GM12878 (cell line): ENCODE measurements around the gene ITGAL. TPM values are rescaled to one million over a fixed set of nuclear protein-coding genes. Genes with fewer than 3 reads are reported as not detected.

ENCODE experiments used
- ATAC-seq: fragments of 200-7000 bp; cut with Tn5 transposase; 3 replicates; pipeline ENCODE4 v1.9.1; 2020; ENCODE audit warnings: mild to moderate bottlenecking, moderate library complexity
- BruUV-seq: library from RNA; stranded (reverse); fragments of 400-500 nt; replicated peaks from 2 replicates; lab custom pipeline; 2021; lab: Mats Ljungman, UMichigan
- CTCF ChIA-PET: fragments of 300-600 bp; sonication (Branson Sonifier 250); formaldehyde crosslinking; extraction: SDS; loops from one replicate; lab custom pipeline; 2021; ENCODE audit warnings: inconsistent platforms; lab: Yijun Ruan, JAX
- POLR2A ChIA-PET: fragments of 350-600 bp; formaldehyde crosslinking; extraction: SDS; loops from one replicate; lab custom pipeline; 2021; ENCODE audit warnings: inconsistent platforms; lab: Charles Lee
- RAD21 ChIA-PET: fragments of 300-600 bp; sonication (Branson Sonifier 250); formaldehyde crosslinking; loops from one replicate; lab custom pipeline; 2023; ENCODE audit warnings: antibody characterized with exemption; ENCODE audit not compliant: unreplicated experiment; lab: Charles Lee
- SMC1A ChIA-PET: fragments of 300-600 bp; sonication (Branson Sonifier 250); formaldehyde crosslinking; loops from one replicate; lab custom pipeline; 2023; ENCODE audit not compliant: unreplicated experiment, uncharacterized antibody; lab: Charles Lee
- DNase-seq: peaks from one replicate; pipeline ENCODE4 v3.0.0-alpha.2; 2011; ENCODE audit warnings: low read depth, low spot score
- FAIRE-seq: peaks from 3 replicates; lab custom pipeline; 2011; peaks lifted over from hg19 to GRCh38; lab: Jason Lieb, UNC
- H2AFZ ChIP-seq: 2 replicates; pipeline ENCODE4 v1.6.0; 2011; ENCODE audit warnings: low read depth, low read length, control low read depth; ENCODE audit not compliant: control insufficient read depth
- H3K27ac ChIP-seq: 2 replicates; pipeline ENCODE4 v1.5.1; 2011; ENCODE audit warnings: control low read depth; ENCODE audit not compliant: control insufficient read depth, insufficient read depth
- H3K27me3 ChIP-seq, 2 experiments: replicated peaks in 1 of 2; 2 replicates each; pipeline versions ENCODE4 v1.6.0 to v1.6.1; 2011; ENCODE audit warnings: low read length in 1 of 2; ENCODE audit not compliant: control insufficient read depth in 2 of 2, insufficient read depth in 2 of 2
- H3K36me3 ChIP-seq, 2 experiments: 2 replicates each; pipeline ENCODE4 v1.5.1; 2011; ENCODE audit warnings: low read length in 1 of 2; ENCODE audit not compliant: control insufficient read depth in 2 of 2, insufficient read depth in 2 of 2
- H3K4me1 ChIP-seq: 2 replicates; pipeline ENCODE4 v1.6.1; 2011; ENCODE audit warnings: mild to moderate bottlenecking, low read length, moderate library complexity, mixed read lengths; ENCODE audit not compliant: control insufficient read depth, insufficient read depth
- H3K4me2 ChIP-seq: 2 replicates; pipeline ENCODE4 v1.6.0; 2011; ENCODE audit warnings: control low read depth; ENCODE audit not compliant: control insufficient read depth, insufficient read depth
- H3K4me3 ChIP-seq: fragments of 200-600 bp; sonication (generic); 2 replicates; pipeline ENCODE4 v1.5.1; 2016
- H3K79me2 ChIP-seq: 2 replicates; pipeline ENCODE4 v1.6.0; 2011; ENCODE audit warnings: low read length; ENCODE audit not compliant: control insufficient read depth, insufficient read depth
- H3K9ac ChIP-seq: 2 replicates; pipeline ENCODE4 v1.8.0; 2011; ENCODE audit warnings: low read length, control low read depth, mixed read lengths; ENCODE audit not compliant: control insufficient read depth, insufficient read depth
- H3K9me3 ChIP-seq: replicated peaks from 3 replicates; pipeline ENCODE4 v1.5.1; 2011; ENCODE audit warnings: mild to moderate bottlenecking, low read length; ENCODE audit not compliant: control insufficient read depth, insufficient read depth
- H4K20me1 ChIP-seq: 2 replicates; pipeline ENCODE4 v1.6.0; 2011; ENCODE audit not compliant: control insufficient read depth, insufficient read depth
- ASH2L ChIP-seq: fragments of 300-600, 200-600 bp; sonication (generic); IDR thresholded peaks from 2 replicates; pipeline ENCODE4 v1.6.1; 2017; ENCODE audit warnings: low read depth, mild to moderate bottlenecking, borderline replicate concordance
- CBX5 ChIP-seq: sonication (generic); IDR thresholded peaks from 2 replicates; pipeline ENCODE4 v1.6.1; 2016; ENCODE audit warnings: low read depth, moderate library complexity, mild to moderate bottlenecking, inconsistent platforms
- CREM ChIP-seq: IDR thresholded peaks from 2 replicates; pipeline ENCODE4 v1.6.1; 2014; ENCODE audit warnings: antibody characterized with exemption, low read depth
- HDAC6 ChIP-seq: fragments of 200-600 bp; sonication (generic); IDR thresholded peaks from one replicate; pipeline ENCODE4 v1.8.0; 2017; ENCODE audit warnings: antibody characterized with exemption; ENCODE audit not compliant: unreplicated experiment
- HDGF ChIP-seq: fragments of 450-650 bp; IDR thresholded peaks from 2 replicates; pipeline ENCODE4 v1.6.1; 2016; ENCODE audit warnings: antibody characterized with exemption
- IRF5 ChIP-seq: fragments of 450-650 bp; IDR thresholded peaks from 2 replicates; pipeline ENCODE4 v1.6.1; 2017; ENCODE audit warnings: borderline replicate concordance
- MTA2 ChIP-seq: fragments of 450-650 bp; IDR thresholded peaks from 2 replicates; pipeline ENCODE4 v1.6.1; 2016; ENCODE audit warnings: low read depth, mild to moderate bottlenecking, moderate library complexity
- MTA3 ChIP-seq: IDR thresholded peaks from 2 replicates; pipeline ENCODE4 v1.6.1; 2012; ENCODE audit warnings: low read length, inconsistent platforms, borderline replicate concordance
- NFXL1 ChIP-seq: fragments of 450-650 bp; IDR thresholded peaks from 2 replicates; pipeline ENCODE4 v1.6.1; 2017; ENCODE audit warnings: antibody characterized with exemption, mild to moderate bottlenecking, borderline replicate concordance
- RFX5 ChIP-seq: IDR thresholded peaks from 2 replicates; pipeline ENCODE4 v1.6.1; 2011; ENCODE audit warnings: low read depth, low read length, improper control_type of control experiment
- WRNIP1 ChIP-seq: IDR thresholded peaks from 2 replicates; pipeline ENCODE4 v1.6.1; 2011; ENCODE audit warnings: low read depth, low read length, improper control_type of control experiment, borderline replicate concordance
- ZBTB40 ChIP-seq: fragments of 450-650 bp; IDR thresholded peaks from 2 replicates; pipeline ENCODE4 v1.6.1; 2016; ENCODE audit warnings: mild to moderate bottlenecking, moderate library complexity, borderline replicate concordance
- ZNF24 ChIP-seq: fragments of 450-650 bp; IDR thresholded peaks from 2 replicates; pipeline ENCODE4 v1.6.1; 2017; ENCODE audit warnings: antibody characterized with exemption, mild to moderate bottlenecking
- WGBS: methylation state at CpG from one replicate; pipeline ENCODE4 v1.1.6; 2016; ENCODE audit warnings: low lambda C conversion rate; ENCODE audit not compliant: insufficient replicate concordance, insufficient coverage; ENCODE audit errors: missing lambda C conversion rate; 5-methylcytosine and 5-hydroxymethylcytosine counted together
- in situ Hi-C: fragments of 300-500 bp; cut with MboI; formaldehyde crosslinking; loops from 9 replicates; pipeline ENCODE4 v1.14.3; 2018; ENCODE audit warnings: mixed read lengths
- intact Hi-C: fragments of 100-400 bp; cut with micrococcal nuclease; formaldehyde crosslinking; loops from one replicate; pipeline ENCODE4 v1.14.2; 2022; ENCODE audit not compliant: unreplicated experiment
- polyA plus RNA-seq, 11 experiments: library from polyadenylated mRNA; depleted of rRNA in 4 of 11; unstranded in 6 of 11; stranded (reverse) in 5 of 11; fragments of >200 nt; fragmentation: Nextera tagmentation in 4 of 11; fragmentation: Illumina TruSeq in 1 of 11; extraction: Ambion mirVana in 4 of 11; extraction: Trizol in 1 of 11; gene quantifications; 1 replicate in 1 of 11; 2 replicates in 10 of 11; pipeline versions ENCODE4 v1.2.1 to v1.2.3, GENCODE V29; 2011 to 2016; ENCODE audit warnings: inconsistent platforms in 2 of 11, missing spikeins in 2 of 11, low read depth in 1 of 11
- total RNA-seq, 4 experiments: library from RNA; depleted of rRNA in 3 of 4; stranded (reverse); fragments of >200 nt in 3 of 4; fragmentation: Illumina TruSeq in 1 of 4; extraction: Trizol in 1 of 4; gene quantifications; 2 replicates each; pipeline versions ENCODE4 v1.2.1 to v1.2.3, GENCODE V29; 2013 to 2021

The ITGAL gene
- total and polyA plus RNA-seq, 10 of the 15 experiments (the other 5 are each of a cell fraction or from before 2014, with no cell fraction given): 10.7 to 170 (median 96.9) TPM

GRCh38 chr16:30493941-30494488, 21.5 kb downstream of the ITGAL start:
- DNase-seq: no peak
- intact Hi-C loops: no loop called here
- CTCF ChIA-PET: interaction anchor here (1.2 kb wide), 1 partner anchor 8 kb away, joined by 5 read pairs; no protein-coding TSS in a partner anchor

GRCh38 chr16:30494709-30495108, 22.2 kb downstream of the ITGAL start:
- FAIRE-seq (no peak), ATAC-seq (no peak), DNase-seq (no peak)
- SMC1A ChIA-PET: interaction anchor here (0.6 to 1.6 kb wide), 2 partner anchors 38 to 65 kb away, joined by 3 to 5 read pairs; partner anchors contain the start of gene DCTPP1
- RAD21 ChIA-PET: no interaction called here
- Histone ChIP-seq H2AFZ (no peak overlapping the region), H3K27ac (no peak overlapping the region), H3K9me3 (no peaks in the 10 kb centered on the region), H4K20me1 (no peaks in the 10 kb centered on the region), H3K4me1 (no peaks in the 10 kb centered on the region), H3K4me3 (no peak overlapping the region), H3K79me2 (no peaks in the 10 kb centered on the region), H3K4me2 (no peak overlapping the region), H3K27me3 (no peaks in the 10 kb centered on the region), H3K36me3 (peaks cover 5 to 29% of the 10 kb centered on the region in 2 experiments), H3K9ac (no peak overlapping the region)
- no TSS peak for BruUV-seq
- POLR2A ChIA-PET: interaction anchor here (1.0 to 1.7 kb wide), 2 partner anchors 12 to 19 kb away, joined by 3 read pairs; no protein-coding TSS in a partner anchor
- WGBS: 93% methylated on average over 12 of the region's 12 CpGs
- in situ Hi-C loops (no loop called here), intact Hi-C loops (no loop called here)
- CTCF ChIA-PET: interaction anchor here (1.2 to 1.3 kb wide), 2 partner anchors 8 to 41 kb away, joined by 4 to 5 read pairs; no protein-coding TSS in a partner anchor
- TF ChIP-seq ZBTB40 (no peak), NFXL1 (no peak), MTA2 (no peak), HDAC6 (no peak), HDGF (no peak), MTA3 (no peak), RFX5 (no peak), IRF5 (no peak), CBX5 (no peak), CREM (no peak), ASH2L (no peak)

More at GRCh38 chr16:30493941-30494488, 21.5 kb downstream of the ITGAL start:
- Histone ChIP-seq H3K4me1 (peaks cover 1% of the 10 kb centered on the region), H3K27ac (no peak overlapping the region), H3K36me3 (peaks cover 8 to 28% of the 10 kb centered on the region in 2 experiments), H3K4me3 (no peak overlapping the region), H3K27me3 (no peaks in the 10 kb centered on the region), H3K9ac (no peak overlapping the region), H3K9me3 (no peaks in the 10 kb centered on the region), H2AFZ (no peak overlapping the region), H4K20me1 (no peaks in the 10 kb centered on the region), H3K79me2 (no peaks in the 10 kb centered on the region), H3K4me2 (no peak overlapping the region)
- no peak for ATAC-seq
- WGBS: 94% methylated on average over 11 of the region's 11 CpGs
- POLR2A ChIA-PET: no interaction called here
- BruUV-seq: no TSS peak
- FAIRE-seq: no peak
- RAD21 ChIA-PET: no interaction called here
- in situ Hi-C loops: no loop called here
- SMC1A ChIA-PET: interaction anchor here (0.6 kb wide), 1 partner anchor 37 kb away, joined by 3 read pairs; no protein-coding TSS in a partner anchor
- no peak for TF ChIP-seq ZNF24
- no peak for TF ChIP-seq WRNIP1
